GM12891 (cell line): Measurements from ENCODE around the gene NEMF.
"Not testable (repeated sequence)": the region's sequence is repeated elsewhere in the genome, so short reads cannot be mapped to it uniquely, and the experiment has no call there.

Experiments used
- DNase-seq: peaks from one replicate; pipeline ENCODE4 v3.0.0; 2011; ENCODE audit warnings: low spot score; ENCODE audit not compliant: insufficient read length
- FAIRE-seq: peaks from 2 replicates; lab custom pipeline; 2011; peaks lifted over from hg19 to GRCh38; lab: Jason Lieb, UNC
- PAX5 ChIP-seq: IDR thresholded peaks from 2 replicates; pipeline ENCODE4 v1.6.1; 2011; ENCODE audit warnings: low read length, moderate library complexity, mild to moderate bottlenecking; ENCODE audit not compliant: insufficient read depth, severe bottlenecking
- POLR2A ChIP-seq: IDR thresholded peaks from 2 replicates; pipeline ENCODE4 v1.6.1; 2011; ENCODE audit warnings: low read depth, low read length, control low read depth
- POLR2AphosphoS5 ChIP-seq: IDR thresholded peaks from 2 replicates; pipeline ENCODE4 v1.6.1; 2011; ENCODE audit warnings: low read depth, low read length, control low read depth
- POU2F2 ChIP-seq: IDR thresholded peaks from 2 replicates; pipeline ENCODE4 v1.6.1; 2011; ENCODE audit warnings: low read depth, mild to moderate bottlenecking, control low read depth, low read length, moderate library complexity
- SPI1 ChIP-seq: IDR thresholded peaks from 2 replicates; pipeline ENCODE4 v1.6.1; 2011; ENCODE audit warnings: low read depth, low read length, control low read depth
- TAF1 ChIP-seq: IDR thresholded peaks from 2 replicates; pipeline ENCODE4 v1.6.1; 2011; ENCODE audit warnings: low read depth, low read length, control low read depth

Gene NEMF

GRCh38 chr14:49808780-49809179, 43.8 kb downstream of the NEMF start:
- no peak for TF ChIP-seq SPI1
- TF ChIP-seq TAF1 = no peak
- TF ChIP-seq POLR2A = no peak
- TF ChIP-seq PAX5 = no peak
- no peak for TF ChIP-seq POLR2AphosphoS5
- TF ChIP-seq POU2F2 = no peak
- DNase-seq = no peak
- FAIRE-seq = no peak

GRCh38 chr14:49796025-49796424, 56.6 kb downstream of the NEMF start:
- TF ChIP-seq POLR2AphosphoS5 (no peak), PAX5 (no peak), TAF1 (no peak), POU2F2 (no peak), SPI1 (no peak), POLR2A (no peak)
- FAIRE-seq (no peak), DNase-seq (no peak)

- DNase-seq = no peak
- no peak for TF ChIP-seq SPI1
- no peak for TF ChIP-seq POU2F2
- no peak for TF ChIP-seq POLR2A
- TF ChIP-seq POLR2AphosphoS5 = no peak
- TF ChIP-seq TAF1 = no peak
- no peak for TF ChIP-seq PAX5
These were observed 60.0 kb downstream of the NEMF start for GRCh38 chr14:49792618-49793017.

GRCh38 chr14:49786315-49786714, 66.3 kb downstream of the NEMF start:
- FAIRE-seq = no peak
- TF ChIP-seq POU2F2 = no peak
- no peak for TF ChIP-seq PAX5
- no peak for DNase-seq

More at GRCh38 chr14:49792618-49793017, 60.0 kb downstream of the NEMF start:
- FAIRE-seq = no peak

GRCh38 chr14:49783394-49784014, 69.1 kb downstream of the NEMF start:
- no peak for DNase-seq
- TF ChIP-seq TAF1 (no peak), SPI1 (no peak)
- FAIRE-seq = no peak

- FAIRE-seq = not testable (repeated sequence)
These were observed 71.5 kb downstream of the NEMF start for GRCh38 chr14:49781040-49781439.

GRCh38 chr14:49778421-49778820, 74.2 kb downstream of the NEMF start:
- TF ChIP-seq TAF1 (no peak), POU2F2 (no peak), SPI1 (no peak), POLR2A (no peak), POLR2AphosphoS5 (no peak), PAX5 (no peak)
- no peak for FAIRE-seq

More at GRCh38 chr14:49781040-49781439, 71.5 kb downstream of the NEMF start:
- not testable (repeated sequence) for DNase-seq

GRCh38 chr14:49774106-49774505, 78.5 kb downstream of the NEMF start:
- no peak for TF ChIP-seq POLR2AphosphoS5
- TF ChIP-seq SPI1 = no peak
- TF ChIP-seq POU2F2 = no peak
- TF ChIP-seq TAF1 = no peak
- TF ChIP-seq PAX5 = no peak
- no peak for TF ChIP-seq POLR2A
- FAIRE-seq (no peak), DNase-seq (no peak)

More at GRCh38 chr14:49778421-49778820, 74.2 kb downstream of the NEMF start:
- no peak for DNase-seq

GRCh38 chr14:49771691-49772090, 80.9 kb downstream of the NEMF start:
- not testable (repeated sequence) for FAIRE-seq, DNase-seq

GRCh38 chr14:49770212-49770817, 82.3 kb downstream of the NEMF start:
- DNase-seq (no peak), FAIRE-seq (no peak)
- TF ChIP-seq POLR2AphosphoS5 (peak; percentile 35; the same call in 1 of the 2 replicates), PAX5 (no peak)

GRCh38 chr14:49769581-49770211, 82.9 kb downstream of the NEMF start:
- DNase-seq (no peak), FAIRE-seq (no peak)
- no peak for TF ChIP-seq TAF1
- no peak for TF ChIP-seq PAX5
- TF ChIP-seq SPI1 = no peak
- TF ChIP-seq POLR2A = no peak
- no peak for TF ChIP-seq POU2F2
- TF ChIP-seq POLR2AphosphoS5 = no peak
